Right lobe of liver (tissue), 4 donors: Measurements from ENCODE around the gene TNS1.

ENCODE experiments used
- CTCF ChIP-seq, 4 donors: fragments of 200-600 bp in 3 of 4; fragments of 450-650 bp in 1 of 4; IDR thresholded peaks; one replicate each; pipeline versions ENCODE4 v1.5.1 to v1.8.0; 2016 to 2022; ENCODE audit warnings: antibody characterized with exemption in 4 of 4, mild to moderate bottlenecking in 2 of 4
- POLR2A ChIP-seq: fragments of 450-650 bp; IDR thresholded peaks from one replicate; pipeline ENCODE4 v1.6.1; 2017; ENCODE audit warnings: antibody characterized with exemption, mild to moderate bottlenecking
- donor health status: DM: no; HTN: no; CAD: no.
- donor health status: DM: no; HTN: no; CAD: no.
- donor health status: DM: no; HTN: yes; CAD: no.

DNA sequence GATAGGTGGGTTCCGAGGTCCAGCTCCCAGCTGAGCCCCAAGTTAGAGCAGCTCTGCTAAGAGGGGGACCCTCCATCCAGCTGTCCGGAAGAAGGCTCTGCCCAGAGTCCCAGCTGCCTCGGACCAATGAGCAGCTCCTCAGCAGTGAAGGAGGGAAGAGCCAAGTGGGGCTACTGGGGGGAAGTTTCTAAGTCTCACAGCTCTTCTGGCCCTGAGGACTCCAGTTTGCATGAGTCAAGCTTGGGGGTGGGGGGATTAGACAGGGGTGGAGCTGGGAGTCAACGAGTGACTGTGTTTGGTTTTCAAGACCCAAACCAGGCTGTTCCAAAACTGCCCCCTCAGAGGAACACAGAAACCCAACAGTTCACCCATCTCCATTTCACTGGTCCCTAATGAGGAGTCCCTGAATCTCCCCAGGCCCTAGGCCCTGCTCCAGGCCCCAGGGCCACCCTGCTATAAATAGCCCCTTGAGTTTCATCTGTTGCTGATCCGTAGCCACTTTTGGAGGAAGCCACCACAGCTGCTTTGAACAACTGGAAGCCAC is 100.9 kb downstream of the TNS1 start:
- TF ChIP-seq CTCF (IDR thresholded peaks at IDR 0.05) (no peak), POLR2A (no peak)
